Activated naive CD4-positive, alpha-beta T cell treated with anti-CD3 and anti-CD28 coated beads for 36 hours (primary cell): ENCODE data around the gene EFCAB8. TPM values are rescaled to one million over a fixed set of nuclear protein-coding genes. Genes with fewer than 3 reads are reported as not detected.
A peak's percentile ranks its signal among the peaks of the same experiment; 100 is the strongest.
"Not testable (repeated sequence)": the region's sequence is repeated elsewhere in the genome, so short reads cannot be mapped to it uniquely, and the experiment has no call there.

Source experiments
- CTCF ChIA-PET: fragments of 350-600 bp; sonication (Branson Sonifier 250); formaldehyde crosslinking; loops from one replicate; lab custom pipeline; 2021; ENCODE audit warnings: antibody characterized with exemption; lab: Charles Lee
- DNase-seq: peaks from one replicate; pipeline ENCODE4 v3.0.0-alpha.2; 2020
- H3K27ac Mint-ChIP-seq: one replicate; pipeline ENCODE4 v1.8.0; 2021; ENCODE audit warnings: mild to moderate bottlenecking, mixed read lengths
- H3K27me3 Mint-ChIP-seq: one replicate; pipeline ENCODE4 v1.8.0; 2021; ENCODE audit warnings: low read depth, mixed read lengths
- H3K36me3 Mint-ChIP-seq: one replicate; pipeline ENCODE4 v1.8.0; 2021; ENCODE audit warnings: low read depth, mixed read lengths
- H3K4me1 Mint-ChIP-seq: one replicate; pipeline ENCODE4 v1.8.0; 2021; ENCODE audit warnings: low read depth, mixed read lengths
- H3K4me3 Mint-ChIP-seq: one replicate; pipeline ENCODE4 v1.8.0; 2021; ENCODE audit warnings: mild to moderate bottlenecking, moderate library complexity, mixed read lengths
- H3K9me3 Mint-ChIP-seq: one replicate; pipeline ENCODE4 v1.8.0; 2021; ENCODE audit warnings: mixed read lengths
- intact Hi-C: fragments of 100-400 bp; cut with micrococcal nuclease; formaldehyde crosslinking; loops from one replicate; pipeline ENCODE4 v1.15.1; 2023
- total RNA-seq, 2 experiments: library from RNA; stranded (reverse); gene quantifications; one replicate each; pipeline ENCODE4 v1.2.3, GENCODE V29; 2021

The EFCAB8 gene
- total RNA-seq, 2 experiments from 2014 or later: 0.45 to 0.57 TPM

GRCh38 chr20:32845786-32846185, 12.9 kb upstream of the EFCAB8 start:
- Mint-ChIP-seq H3K27ac (no peak overlapping the region), H3K36me3 (peaks cover 53% of the 10 kb centered on the region), H3K27me3 (no peaks in the 10 kb centered on the region), H3K9me3 (no peaks in the 10 kb centered on the region), H3K4me1 (peaks cover 29% of the 10 kb centered on the region), H3K4me3 (no peak overlapping the region)
- no peak for DNase-seq
- intact Hi-C loops: no loop called here
- CTCF ChIA-PET: interaction anchor here (0.7 to 1.3 kb wide), 4 partner anchors 13 to 100 kb away, joined by 3 to 5 read pairs (median 3); no protein-coding TSS in a partner anchor

- no peak for DNase-seq
- Mint-ChIP-seq H3K9me3 (no peaks in the 10 kb centered on the region), H3K4me1 (peaks cover 21% of the 10 kb centered on the region), H3K27ac (no peak overlapping the region), H3K27me3 (no peaks in the 10 kb centered on the region), H3K4me3 (no peak overlapping the region), H3K36me3 (peaks cover 49% of the 10 kb centered on the region)
- CTCF ChIA-PET: no interaction called here
- intact Hi-C loops: no loop called here
Observed at GRCh38 chr20:32846852-32847251, 11.9 kb upstream of the EFCAB8 start.

GRCh38 chr20:32847964-32848363, 10.8 kb upstream of the EFCAB8 start:
- Mint-ChIP-seq H3K9me3 (no peaks in the 10 kb centered on the region), H3K27me3 (no peaks in the 10 kb centered on the region), H3K4me3 (no peak overlapping the region), H3K36me3 (peaks cover 44% of the 10 kb centered on the region), H3K27ac (no peak overlapping the region), H3K4me1 (peaks cover 14% of the 10 kb centered on the region)
- intact Hi-C loops: no loop called here
- DNase-seq: no peak
- CTCF ChIA-PET: no interaction called here

- CTCF ChIA-PET: no interaction called here
- H3K27me3 Mint-ChIP-seq: no peaks in the 10 kb centered on the region
- peaks cover 14% of the 10 kb centered on the region for H3K4me1 Mint-ChIP-seq
- no peaks in the 10 kb centered on the region for H3K9me3 Mint-ChIP-seq
- peaks cover 46% of the 10 kb centered on the region for H3K36me3 Mint-ChIP-seq
- no peak overlapping the region for H3K27ac Mint-ChIP-seq
- intact Hi-C loops: no loop called here
- no peak overlapping the region for H3K4me3 Mint-ChIP-seq
- DNase-seq: no peak
Observed at GRCh38 chr20:32848846-32849245, 9.9 kb upstream of the EFCAB8 start.

GRCh38 chr20:32849577-32849976, 9.1 kb upstream of the EFCAB8 start:
- no peak for DNase-seq
- intact Hi-C loops: no loop called here
- H3K4me3 Mint-ChIP-seq: no peak overlapping the region
- H3K9me3 Mint-ChIP-seq: no peaks in the 10 kb centered on the region
- H3K36me3 Mint-ChIP-seq: peaks cover 44% of the 10 kb centered on the region
- H3K27me3 Mint-ChIP-seq: no peaks in the 10 kb centered on the region
- CTCF ChIA-PET: interaction anchor here (0.7 kb wide), 1 partner anchor 20 kb away, joined by 3 read pairs; no protein-coding TSS in a partner anchor
- no peak overlapping the region for H3K27ac Mint-ChIP-seq
- H3K4me1 Mint-ChIP-seq: peaks cover 10% of the 10 kb centered on the region

GRCh38 chr20:32855387-32855786, 3.3 kb upstream of the EFCAB8 start:
- Mint-ChIP-seq H3K27me3 (no peaks in the 10 kb centered on the region), H3K36me3 (peaks cover 18% of the 10 kb centered on the region), H3K9me3 (no peaks in the 10 kb centered on the region), H3K4me3 (no peak overlapping the region), H3K4me1 (peaks cover 10% of the 10 kb centered on the region), H3K27ac (no peak overlapping the region)
- CTCF ChIA-PET: interaction anchor here (1.0 to 1.2 kb wide), 2 partner anchors 77 to 182 kb away, joined by 3 read pairs; no protein-coding TSS in a partner anchor
- DNase-seq: no peak
- intact Hi-C loops: no loop called here

- Mint-ChIP-seq H3K36me3 (peaks cover 7% of the 10 kb centered on the region), H3K27ac (peak overlapping the region; percentile 5), H3K4me1 (peaks cover 10% of the 10 kb centered on the region), H3K4me3 (no peak overlapping the region), H3K27me3 (no peaks in the 10 kb centered on the region), H3K9me3 (no peaks in the 10 kb centered on the region)
- CTCF ChIA-PET: no interaction called here
- no peak for DNase-seq
- intact Hi-C loops: no loop called here
Observed at GRCh38 chr20:32858189-32858588, 534 bp upstream of the EFCAB8 start.

GRCh38 chr20:32861446-32861845, 2.7 kb downstream of the EFCAB8 start:
- intact Hi-C loops: no loop called here
- Mint-ChIP-seq H3K27ac (no peak overlapping the region), H3K4me1 (no peaks in the 10 kb centered on the region), H3K4me3 (no peak overlapping the region), H3K36me3 (peaks cover 3% of the 10 kb centered on the region), H3K9me3 (no peaks in the 10 kb centered on the region), H3K27me3 (no peaks in the 10 kb centered on the region)
- CTCF ChIA-PET: no interaction called here
- no peak for DNase-seq

GRCh38 chr20:32869562-32869961, 10.8 kb downstream of the EFCAB8 start:
- intact Hi-C loops: no loop called here

GRCh38 chr20:32870526-32870925, 11.8 kb downstream of the EFCAB8 start:
- H3K27me3 Mint-ChIP-seq, intact Hi-C loops, DNase-seq, H3K36me3 Mint-ChIP-seq, H3K4me3 Mint-ChIP-seq, H3K27ac Mint-ChIP-seq, H3K4me1 Mint-ChIP-seq, H3K9me3 Mint-ChIP-seq: not testable (repeated sequence)
- CTCF ChIA-PET: interaction anchor here (0.6 to 1.0 kb wide), 2 partner anchors 68 to 81 kb away, joined by 3 read pairs; no protein-coding TSS in a partner anchor

More at GRCh38 chr20:32869562-32869961, 10.8 kb downstream of the EFCAB8 start:
- no peaks in the 10 kb centered on the region for H3K27me3 Mint-ChIP-seq
- H3K9me3 Mint-ChIP-seq: no peaks in the 10 kb centered on the region
- H3K4me3 Mint-ChIP-seq: no peak overlapping the region
- H3K36me3 Mint-ChIP-seq: no peaks in the 10 kb centered on the region
- H3K4me1 Mint-ChIP-seq: no peaks in the 10 kb centered on the region
- H3K27ac Mint-ChIP-seq: no peak overlapping the region
- CTCF ChIA-PET: interaction anchor here (1.0 kb wide), 1 partner anchor 67 kb away, joined by 3 read pairs; no protein-coding TSS in a partner anchor
- DNase-seq: no peak

- Mint-ChIP-seq H3K27ac (no peak overlapping the region), H3K36me3 (peaks cover 1% of the 10 kb centered on the region), H3K4me3 (no peak overlapping the region), H3K27me3 (no peaks in the 10 kb centered on the region), H3K9me3 (no peaks in the 10 kb centered on the region), H3K4me1 (no peaks in the 10 kb centered on the region)
- no peak for DNase-seq
- CTCF ChIA-PET: interaction anchor here (1.0 kb wide), 1 partner anchor 68 kb away, joined by 3 read pairs; no protein-coding TSS in a partner anchor
- intact Hi-C loops: no loop called here
Observed at GRCh38 chr20:32870985-32871384, 12.3 kb downstream of the EFCAB8 start.

GRCh38 chr20:32871627-32872160, 13.0 kb downstream of the EFCAB8 start:
- no peaks in the 10 kb centered on the region for H3K4me1 Mint-ChIP-seq
- H3K9me3 Mint-ChIP-seq: no peaks in the 10 kb centered on the region
- CTCF ChIA-PET: interaction anchor here (0.9 kb wide), 1 partner anchor 133 kb away, joined by 3 read pairs; the partner anchor contains the start of gene SUN5
- H3K4me3 Mint-ChIP-seq: no peak overlapping the region
- H3K27ac Mint-ChIP-seq: no peak overlapping the region
- intact Hi-C loops: no loop called here
- H3K36me3 Mint-ChIP-seq: peaks cover 1% of the 10 kb centered on the region
- DNase-seq: no peak
- H3K27me3 Mint-ChIP-seq: no peaks in the 10 kb centered on the region

- Mint-ChIP-seq H3K4me3 (no peak overlapping the region), H3K27me3 (no peaks in the 10 kb centered on the region), H3K9me3 (no peaks in the 10 kb centered on the region), H3K4me1 (no peaks in the 10 kb centered on the region), H3K27ac (no peak overlapping the region), H3K36me3 (peaks cover 1% of the 10 kb centered on the region)
- intact Hi-C loops: no loop called here
- DNase-seq: no peak
- CTCF ChIA-PET: interaction anchor here (0.9 kb wide), 1 partner anchor 133 kb away, joined by 3 read pairs; the partner anchor contains the start of gene SUN5
Observed at GRCh38 chr20:32872266-32872665, 13.5 kb downstream of the EFCAB8 start.
